K562 treated with DMSO at 1 percent for 48 hours (cell line): Measurements from ENCODE around the gene MADCAM1. TPM values are rescaled to one million over a fixed set of nuclear protein-coding genes. Genes with fewer than 3 reads are reported as not detected.

ENCODE experiments used
- total RNA-seq: library from RNA; unstranded; fragments of 300-600 nt; gene quantifications from 2 replicates; pipeline ENCODE4 v1.2.3, GENCODE V29; 2022; ENCODE audit warnings: low replicate concordance; ENCODE audit errors: extremely low read depth

Gene MADCAM1
- not detected in 2 replicates for total RNA-seq

GRCh38 chr19:496112-496665 lies at the start of gene MADCAM1:
Gene MADCAM1, plus strand, starts transcription at chr19:496486. Its CDS starts 14 bp downstream, at chr19:496500.

GRCh38 chr19:460877-461720 lies 35.2 kb upstream of the MADCAM1 start, which contains the start of gene SHC2:
Gene SHC2, minus strand, starts transcription at chr19:461033. Its CDS starts 37 bp downstream, at chr19:460996.

GRCh38 chr19:507286-508203 lies 11.3 kb downstream of the MADCAM1 start, which contains the start of gene TPGS1:
Gene TPGS1, plus strand, starts transcription at chr19:507497. Its CDS starts 10 bp downstream, at chr19:507507.

GRCh38 chr19:531753-532560 lies 35.7 kb downstream of the MADCAM1 start, which contains the start of gene CDC34:
Gene CDC34, plus strand, starts transcription at chr19:531760. Its CDS starts 172 bp downstream, at chr19:531932.

GRCh38 chr19:543910-544608 lies 47.8 kb downstream of the MADCAM1 start, which contains the start of gene GZMM:
Gene GZMM, plus strand, starts transcription at chr19:544053. Its CDS starts 19 bp downstream, at chr19:544072.

Other genes with a start within 250 kb of the MADCAM1 start
- gene PLPP2, start 205.1 kb upstream of the MADCAM1 start, total RNA-seq, result not detected in 2 replicates
- not detected in 2 replicates for gene MIER2, start 151.7 kb upstream of the MADCAM1 start, total RNA-seq
- not detected in 2 replicates for gene C2CD4C, start 87.3 kb upstream of the MADCAM1 start, total RNA-seq
- gene SHC2, start 35.5 kb upstream of the MADCAM1 start, total RNA-seq, result not detected in 2 replicates
- gene TPGS1, start 11.0 kb downstream of the MADCAM1 start, total RNA-seq, result not detected in 2 replicates
- not detected in 2 replicates for gene CDC34, start 35.3 kb downstream of the MADCAM1 start, total RNA-seq
- not detected in 2 replicates for gene GZMM, start 47.6 kb downstream of the MADCAM1 start, total RNA-seq
- gene BSG, start 76.1 kb downstream of the MADCAM1 start, total RNA-seq, result 1,430 and 1,506 TPM in 2 replicates
- gene HCN2, start 93.4 kb downstream of the MADCAM1 start, total RNA-seq, result not detected in 2 replicates
- gene POLRMT, start 137.1 kb downstream of the MADCAM1 start, total RNA-seq, result 676 TPM in 1 of 2 replicates, not detected in the other
- gene FGF22, start 143.4 kb downstream of the MADCAM1 start, total RNA-seq, result not detected in 2 replicates
- 251 TPM in 1 of 2 replicates, not detected in the other for gene RNF126, start 166.7 kb downstream of the MADCAM1 start, total RNA-seq
- not detected in 2 replicates for gene FSTL3, start 179.9 kb downstream of the MADCAM1 start, total RNA-seq
- not detected in 2 replicates for gene PRSS57, start 199.0 kb downstream of the MADCAM1 start, total RNA-seq
- gene PALM, start 212.4 kb downstream of the MADCAM1 start, total RNA-seq, result not detected in 2 replicates